Stimulated activated CD8-positive, alpha-beta memory T cell treated with anti-CD3 and anti-CD28 coated beads, Interleukin-7, amount 100 ng/mL, for 48 hours (primary cell): ENCODE data around the gene IGFN1.

ENCODE experiments used
- DNase-seq, 2 donors: peaks; one replicate each; pipeline ENCODE4 v3.0.0-alpha.2; 2020; ENCODE audit warnings: low read depth in 1 of 2; ENCODE audit errors: extremely low read depth in 1 of 2

IGFN1 gene

GRCh38 chr1:201261771-201262547 lies 71.3 kb downstream of the IGFN1 start:
- no peak for DNase-seq

GRCh38 chr1:201262963-201263608 lies 72.5 kb downstream of the IGFN1 start:
- DNase-seq = no peak

- DNase-seq = no peak
These were observed 73.4 kb downstream of the IGFN1 start for GRCh38 chr1:201264072-201264471.

- DNase-seq = no peak
These were observed 73.9 kb downstream of the IGFN1 start for GRCh38 chr1:201264554-201264953.

GRCh38 chr1:201265756-201266155 lies 75.1 kb downstream of the IGFN1 start:
- no peak for DNase-seq

GRCh38 chr1:201266276-201266675 lies 75.7 kb downstream of the IGFN1 start:
- no peak for DNase-seq

GRCh38 chr1:201266774-201267173 lies 76.2 kb downstream of the IGFN1 start:
- DNase-seq = no peak

- no peak for DNase-seq
These were observed 77.0 kb downstream of the IGFN1 start for GRCh38 chr1:201267481-201268229.

- no peak for DNase-seq
These were observed 78.1 kb downstream of the IGFN1 start for GRCh38 chr1:201268604-201269151.

- no peak for DNase-seq
These were observed 78.7 kb downstream of the IGFN1 start for GRCh38 chr1:201269281-201269680.

- DNase-seq = no peak
These were observed 79.3 kb downstream of the IGFN1 start for GRCh38 chr1:201269900-201270410.

- DNase-seq = no peak
These were observed 80.2 kb downstream of the IGFN1 start for GRCh38 chr1:201270616-201271390.

- DNase-seq = no peak
These were observed 82.2 kb downstream of the IGFN1 start for GRCh38 chr1:201272799-201273198.

- no peak for DNase-seq
These were observed 84.1 kb downstream of the IGFN1 start for GRCh38 chr1:201274616-201275252.

GRCh38 chr1:201275253-201275666 lies 84.6 kb downstream of the IGFN1 start:
- DNase-seq = no peak

- no peak for DNase-seq
These were observed 86.3 kb downstream of the IGFN1 start for GRCh38 chr1:201276891-201277290.

GRCh38 chr1:201277441-201277840 lies 86.8 kb downstream of the IGFN1 start:
- DNase-seq = no peak
